ENCODE results near the gene SYNE3.

The SYNE3 gene

GRCh38 chr14:95533822-95534221, 17.4 kb upstream of the SYNE3 start:
- H3K27me3 ChIP-seq (ENCODE audit: control insufficient read depth in 5 of 5, insufficient read depth in 4 of 5, low read length in 5 of 5), result no peaks in the 10 kb centered on the region
- peak overlapping the region; percentile 22 to 93 (median 88) for H3K9ac ChIP-seq (ENCODE audit: low read length in 5 of 5)
- H3K36me3 ChIP-seq (ENCODE audit: control insufficient read depth in 5 of 5, insufficient read depth in 5 of 5, low read length in 5 of 5), result peaks cover 0 to 6% (median 0%) of the 10 kb centered on the region in 5 donors
- H3K27ac ChIP-seq (ENCODE audit: low read depth, low read length), result peak overlapping the region; percentile 94
- H3K9me3 ChIP-seq (ENCODE audit: control insufficient read depth in 5 of 5, low read length in 5 of 5), result no peaks in the 10 kb centered on the region
- peaks cover 18 to 60% (median 58%) of the 10 kb centered on the region in 5 donors for H3K4me1 ChIP-seq (ENCODE audit: control insufficient read depth in 5 of 5, insufficient read depth in 5 of 5, low read length in 5 of 5)
- H3K4me3 ChIP-seq (ENCODE audit: low read depth in 1 of 5, low read length in 5 of 5), result peak overlapping the region; percentile 67 to 91 (median 80)

GRCh38 chr14:95533391-95533821, 17.0 kb upstream of the SYNE3 start:
- Histone ChIP-seq H3K36me3 (ENCODE audit: control insufficient read depth in 5 of 5, insufficient read depth in 5 of 5, low read length in 5 of 5) (peaks cover 0 to 6% (median 0%) of the 10 kb centered on the region in 5 donors), H3K4me1 (ENCODE audit: control insufficient read depth in 5 of 5, insufficient read depth in 5 of 5, low read length in 5 of 5) (peaks cover 18 to 59% (median 58%) of the 10 kb centered on the region in 5 donors), H3K9me3 (ENCODE audit: control insufficient read depth in 5 of 5, low read length in 5 of 5) (no peaks in the 10 kb centered on the region), H3K27me3 (ENCODE audit: control insufficient read depth in 5 of 5, insufficient read depth in 4 of 5, low read length in 5 of 5) (no peaks in the 10 kb centered on the region), H3K4me3 (ENCODE audit: low read depth in 1 of 5, low read length in 5 of 5) (peak overlapping the region; percentile 67 to 91 (median 80)), H3K9ac (ENCODE audit: low read length in 5 of 5) (peak overlapping the region; percentile 22 to 93 (median 88)), H3K27ac (ENCODE audit: low read depth, low read length) (peak overlapping the region; percentile 94)

GRCh38 chr14:95531969-95532368, 15.5 kb upstream of the SYNE3 start:
- Histone ChIP-seq H3K27ac (ENCODE audit: low read depth, low read length) (peak overlapping the region; percentile 60), H3K4me3 (ENCODE audit: low read depth in 1 of 5, low read length in 5 of 5) (no peak overlapping the region), H3K27me3 (ENCODE audit: control insufficient read depth in 5 of 5, insufficient read depth in 4 of 5, low read length in 5 of 5) (no peaks in the 10 kb centered on the region), H3K9me3 (ENCODE audit: control insufficient read depth in 5 of 5, low read length in 5 of 5) (no peaks in the 10 kb centered on the region), H3K4me1 (ENCODE audit: control insufficient read depth in 5 of 5, insufficient read depth in 5 of 5, low read length in 5 of 5) (peaks cover 22 to 52% (median 51%) of the 10 kb centered on the region in 5 donors), H3K36me3 (ENCODE audit: control insufficient read depth in 5 of 5, insufficient read depth in 5 of 5, low read length in 5 of 5) (peaks cover 0 to 6% (median 0%) of the 10 kb centered on the region in 5 donors), H3K9ac (ENCODE audit: low read length in 5 of 5) (peak overlapping the region in 1 of 5 donors; percentile 4)

- H3K4me3 ChIP-seq (ENCODE audit: low read depth in 1 of 5, low read length in 5 of 5), result no peak overlapping the region
- peaks cover 0 to 6% (median 0%) of the 10 kb centered on the region in 5 donors for H3K36me3 ChIP-seq (ENCODE audit: control insufficient read depth in 5 of 5, insufficient read depth in 5 of 5, low read length in 5 of 5)
- no peaks in the 10 kb centered on the region for H3K9me3 ChIP-seq (ENCODE audit: control insufficient read depth in 5 of 5, low read length in 5 of 5)
- no peak overlapping the region for H3K9ac ChIP-seq (ENCODE audit: low read length in 5 of 5)
- H3K27me3 ChIP-seq (ENCODE audit: control insufficient read depth in 5 of 5, insufficient read depth in 4 of 5, low read length in 5 of 5), result no peaks in the 10 kb centered on the region
- peaks cover 25 to 52% (median 51%) of the 10 kb centered on the region in 5 donors for H3K4me1 ChIP-seq (ENCODE audit: control insufficient read depth in 5 of 5, insufficient read depth in 5 of 5, low read length in 5 of 5)
- H3K27ac ChIP-seq (ENCODE audit: low read depth, low read length), result peak overlapping the region; percentile 60
Measured at GRCh38 chr14:95531473-95531872, 15.0 kb upstream of the SYNE3 start.

GRCh38 chr14:95530473-95531276, 14.2 kb upstream of the SYNE3 start:
- H3K36me3 ChIP-seq (ENCODE audit: control insufficient read depth in 5 of 5, insufficient read depth in 5 of 5, low read length in 5 of 5), result peaks cover 0 to 6% (median 0%) of the 10 kb centered on the region in 5 donors
- H3K9me3 ChIP-seq (ENCODE audit: control insufficient read depth in 5 of 5, low read length in 5 of 5), result no peaks in the 10 kb centered on the region
- no peaks in the 10 kb centered on the region for H3K27me3 ChIP-seq (ENCODE audit: control insufficient read depth in 5 of 5, insufficient read depth in 4 of 5, low read length in 5 of 5)
- peaks cover 23 to 52% (median 51%) of the 10 kb centered on the region in 5 donors for H3K4me1 ChIP-seq (ENCODE audit: control insufficient read depth in 5 of 5, insufficient read depth in 5 of 5, low read length in 5 of 5)
- no peak overlapping the region for H3K9ac ChIP-seq (ENCODE audit: low read length in 5 of 5)
- H3K4me3 ChIP-seq (ENCODE audit: low read depth in 1 of 5, low read length in 5 of 5), result no peak overlapping the region
- no peak overlapping the region for H3K27ac ChIP-seq (ENCODE audit: low read depth, low read length)

- H3K4me1 ChIP-seq (ENCODE audit: control insufficient read depth in 5 of 5, insufficient read depth in 5 of 5, low read length in 5 of 5), result peaks cover 25 to 60% (median 59%) of the 10 kb centered on the region in 5 donors
- H3K27ac ChIP-seq (ENCODE audit: low read depth, low read length), result no peak overlapping the region
Measured at GRCh38 chr14:95529216-95529615, 12.8 kb upstream of the SYNE3 start.

GRCh38 chr14:95527387-95528002, 11.0 kb upstream of the SYNE3 start:
- Histone ChIP-seq H3K36me3 (ENCODE audit: control insufficient read depth in 5 of 5, insufficient read depth in 5 of 5, low read length in 5 of 5) (peaks cover 0 to 6% (median 0%) of the 10 kb centered on the region in 5 donors), H3K4me3 (ENCODE audit: low read depth in 1 of 5, low read length in 5 of 5) (no peak overlapping the region), H3K9ac (ENCODE audit: low read length in 5 of 5) (peak overlapping the region; percentile 37 to 79 (median 60)), H3K27ac (ENCODE audit: low read depth, low read length) (peak overlapping the region; percentile 97), H3K9me3 (ENCODE audit: control insufficient read depth in 5 of 5, low read length in 5 of 5) (no peaks in the 10 kb centered on the region), H3K27me3 (ENCODE audit: control insufficient read depth in 5 of 5, insufficient read depth in 4 of 5, low read length in 5 of 5) (no peaks in the 10 kb centered on the region), H3K4me1 (ENCODE audit: control insufficient read depth in 5 of 5, insufficient read depth in 5 of 5, low read length in 5 of 5) (peaks cover 29 to 60% (median 58%) of the 10 kb centered on the region in 5 donors)

More at GRCh38 chr14:95529216-95529615, 12.8 kb upstream of the SYNE3 start:
- H3K27me3 ChIP-seq (ENCODE audit: control insufficient read depth in 5 of 5, insufficient read depth in 4 of 5, low read length in 5 of 5), result no peaks in the 10 kb centered on the region
- H3K9me3 ChIP-seq (ENCODE audit: control insufficient read depth in 5 of 5, low read length in 5 of 5), result no peaks in the 10 kb centered on the region
- H3K9ac ChIP-seq (ENCODE audit: low read length in 5 of 5), result no peak overlapping the region
- H3K4me3 ChIP-seq (ENCODE audit: low read depth in 1 of 5, low read length in 5 of 5), result no peak overlapping the region
- peaks cover 0 to 6% (median 0%) of the 10 kb centered on the region in 5 donors for H3K36me3 ChIP-seq (ENCODE audit: control insufficient read depth in 5 of 5, insufficient read depth in 5 of 5, low read length in 5 of 5)

GRCh38 chr14:95526483-95527386, 10.3 kb upstream of the SYNE3 start:
- H3K36me3 ChIP-seq (ENCODE audit: control insufficient read depth in 5 of 5, insufficient read depth in 5 of 5, low read length in 5 of 5), result peaks cover 0 to 6% (median 0%) of the 10 kb centered on the region in 5 donors
- peak overlapping the region; percentile 37 to 79 (median 60) for H3K9ac ChIP-seq (ENCODE audit: low read length in 5 of 5)
- no peaks in the 10 kb centered on the region for H3K27me3 ChIP-seq (ENCODE audit: control insufficient read depth in 5 of 5, insufficient read depth in 4 of 5, low read length in 5 of 5)
- peaks cover 28 to 54% (median 52%) of the 10 kb centered on the region in 5 donors for H3K4me1 ChIP-seq (ENCODE audit: control insufficient read depth in 5 of 5, insufficient read depth in 5 of 5, low read length in 5 of 5)
- no peaks in the 10 kb centered on the region for H3K9me3 ChIP-seq (ENCODE audit: control insufficient read depth in 5 of 5, low read length in 5 of 5)
- peak overlapping the region in 1 of 5 donors; percentile 1 for H3K4me3 ChIP-seq (ENCODE audit: low read depth in 1 of 5, low read length in 5 of 5)
- H3K27ac ChIP-seq (ENCODE audit: low read depth, low read length), result peak overlapping the region; percentile 97

- Histone ChIP-seq H3K36me3 (ENCODE audit: control insufficient read depth in 5 of 5, insufficient read depth in 5 of 5, low read length in 5 of 5) (peaks cover 0 to 6% (median 0%) of the 10 kb centered on the region in 5 donors), H3K4me1 (ENCODE audit: control insufficient read depth in 5 of 5, insufficient read depth in 5 of 5, low read length in 5 of 5) (peaks cover 24 to 56% (median 52%) of the 10 kb centered on the region in 5 donors), H3K9ac (ENCODE audit: low read length in 5 of 5) (peak overlapping the region in 3 of 5 donors; percentile 60 to 79 (median 77))
Measured at GRCh38 chr14:95525999-95526398, 9.5 kb upstream of the SYNE3 start.

More at GRCh38 chr14:95525999-95526398, 9.5 kb upstream of the SYNE3 start:
- Histone ChIP-seq H3K27ac (ENCODE audit: low read depth, low read length) (peak overlapping the region; percentile 97), H3K27me3 (ENCODE audit: control insufficient read depth in 5 of 5, insufficient read depth in 4 of 5, low read length in 5 of 5) (no peaks in the 10 kb centered on the region), H3K9me3 (ENCODE audit: control insufficient read depth in 5 of 5, low read length in 5 of 5) (no peaks in the 10 kb centered on the region), H3K4me3 (ENCODE audit: low read depth in 1 of 5, low read length in 5 of 5) (peak overlapping the region in 3 of 5 donors; percentile 4 to 53 (median 11))
